ENCODE measurements around the gene PARS2. TPM values are rescaled to one million over a fixed set of nuclear protein-coding genes. Genes with fewer than 3 reads are reported as not detected.
A peak's percentile ranks its signal among the peaks of the same experiment; 100 is the strongest.

Gene PARS2
- total RNA-seq, 1 experiment from 2014 or later: 10.2 TPM

DNA sequence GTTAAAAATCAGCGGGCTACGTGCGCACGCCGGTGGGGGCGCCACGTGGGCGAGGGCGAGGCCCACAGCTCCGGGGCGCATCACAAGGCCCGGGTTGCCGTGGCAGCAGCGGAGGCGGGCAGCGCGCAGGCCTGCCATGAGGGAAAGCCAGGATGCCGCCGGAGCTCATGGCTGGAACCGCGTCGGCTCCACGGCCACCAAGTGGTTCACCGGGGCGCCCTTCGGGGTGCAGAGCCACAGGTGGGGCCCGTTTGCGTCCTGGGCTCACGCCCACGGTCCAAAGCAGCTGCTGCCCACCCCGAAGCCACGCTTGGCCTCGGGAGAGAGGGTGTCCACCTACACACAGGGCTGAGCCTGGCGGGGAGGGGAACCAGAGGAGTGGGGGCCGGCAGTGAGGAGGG lies 41.7 kb upstream of the PARS2 start:
- Histone ChIP-seq H2BK20ac (ENCODE audit: low read depth, low read length, poor library complexity, severe bottlenecking) (no peak overlapping the region), H2BK120ac (ENCODE audit: low read depth, low read length, poor library complexity, severe bottlenecking) (no peak overlapping the region), H2AK5ac (ENCODE audit: insufficient read length, low read length) (no peak overlapping the region), H3K23ac (ENCODE audit: insufficient read length, low read depth, low read length) (no peak overlapping the region), H3K27ac (ENCODE audit: insufficient read length, low read depth, low read length) (no peak overlapping the region), H3K4me1 (ENCODE audit: insufficient read depth, low read length) (no peaks in the 10 kb centered on the region), H3K79me2 (ENCODE audit: insufficient read depth, low read length) (no peaks in the 10 kb centered on the region), H2BK5ac (ENCODE audit: insufficient read length, low read length) (no peak overlapping the region), H3K4me2 (ENCODE audit: insufficient read depth, insufficient read length, low read length) (no peak overlapping the region), H3K79me1 (ENCODE audit: insufficient read depth, low read depth, low read length, poor library complexity, severe bottlenecking) (no peaks in the 10 kb centered on the region), H2BK15ac (ENCODE audit: low read depth, low read length) (no peak overlapping the region), H3K27me3 (ENCODE audit: insufficient read depth, low read length) (no peaks in the 10 kb centered on the region), H3K9me3 (ENCODE audit: control insufficient read depth, low read depth, low read length) (no peaks in the 10 kb centered on the region), H4K91ac (ENCODE audit: insufficient read length, low read depth, low read length) (no peak overlapping the region), H2AFZ (ENCODE audit: low read length) (no peak overlapping the region), H3T11ph (ENCODE audit: low read length) (no peak overlapping the region), H3K23me2 (ENCODE audit: insufficient read length, low read depth, low read length, poor library complexity, severe bottlenecking) (no peaks in the 10 kb centered on the region), H3K18ac (ENCODE audit: insufficient read length, low read depth, low read length) (no peak overlapping the region), H2BK12ac (ENCODE audit: insufficient read length, low read depth, low read length) (no peak overlapping the region), H3K14ac (ENCODE audit: insufficient read depth, low read length) (no peak overlapping the region), H3K4ac (ENCODE audit: low read depth, low read length) (no peak overlapping the region), H4K20me1 (ENCODE audit: control insufficient read depth, insufficient read depth, insufficient read length) (no peaks in the 10 kb centered on the region), H3K9ac (ENCODE audit: extremely low read depth, insufficient read length, low read length) (no peak overlapping the region), H4K5ac (ENCODE audit: insufficient read length, low read depth, low read length) (no peak overlapping the region), H3K56ac (ENCODE audit: insufficient read length, low read depth, low read length) (no peak overlapping the region), H4K8ac (replicated peaks; ENCODE audit: insufficient read length, low read depth, low read length) (no peak overlapping the region)
- peak; percentile 31 for DNase-seq
- TF ChIP-seq, protein P1, sequence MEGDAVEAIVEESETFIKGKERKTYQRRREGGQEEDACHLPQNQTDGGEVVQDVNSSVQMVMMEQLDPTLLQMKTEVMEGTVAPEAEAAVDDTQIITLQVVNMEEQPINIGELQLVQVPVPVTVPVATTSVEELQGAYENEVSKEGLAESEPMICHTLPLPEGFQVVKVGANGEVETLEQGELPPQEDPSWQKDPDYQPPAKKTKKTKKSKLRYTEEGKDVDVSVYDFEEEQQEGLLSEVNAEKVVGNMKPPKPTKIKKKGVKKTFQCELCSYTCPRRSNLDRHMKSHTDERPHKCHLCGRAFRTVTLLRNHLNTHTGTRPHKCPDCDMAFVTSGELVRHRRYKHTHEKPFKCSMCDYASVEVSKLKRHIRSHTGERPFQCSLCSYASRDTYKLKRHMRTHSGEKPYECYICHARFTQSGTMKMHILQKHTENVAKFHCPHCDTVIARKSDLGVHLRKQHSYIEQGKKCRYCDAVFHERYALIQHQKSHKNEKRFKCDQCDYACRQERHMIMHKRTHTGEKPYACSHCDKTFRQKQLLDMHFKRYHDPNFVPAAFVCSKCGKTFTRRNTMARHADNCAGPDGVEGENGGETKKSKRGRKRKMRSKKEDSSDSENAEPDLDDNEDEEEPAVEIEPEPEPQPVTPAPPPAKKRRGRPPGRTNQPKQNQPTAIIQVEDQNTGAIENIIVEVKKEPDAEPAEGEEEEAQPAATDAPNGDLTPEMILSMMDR (conservative IDR thresholded peaks at IDR 0.05): no peak
- H3K4me1 Mint-ChIP-seq: peaks cover 10 to 13% of the 10 kb centered on the region in 2 experiments
- H3K27me3 Mint-ChIP-seq (ENCODE audit: low read depth): peaks cover 32% of the 10 kb centered on the region
- no peaks in the 10 kb centered on the region for H3K36me3 Mint-ChIP-seq (ENCODE audit: insufficient read depth in 1 of 3, low read depth in 3 of 3)
- H3K4me3 Mint-ChIP-seq: no peak overlapping the region
- no CpG with 5 or more reads among the region's 35 CpGs for WGBS (ENCODE audit: extremely low coverage, insufficient read length, low lambda C conversion rate)
- no peak overlapping the region for H3K27ac Mint-ChIP-seq
- H3K9me3 Mint-ChIP-seq: no peaks in the 10 kb centered on the region
